SK-MEL-5 (cell line): ENCODE results near the gene BMF. TPM values are rescaled to one million over a fixed set of nuclear protein-coding genes. Genes with fewer than 3 reads are reported as not detected.
A peak's percentile ranks its signal among the peaks of the same experiment; 100 is the strongest.

Experiments used
- DNase-seq: peaks from one replicate; pipeline ENCODE4 v3.0.0-alpha.2; 2016; ENCODE audit warnings: low read depth, low spot score
- in situ Hi-C: cut with HindIII; loops from 2 replicates; pipeline ENCODE4 v1.10.0; 2016; ENCODE audit warnings: low sequenced_read_pairs, high pct_unique_total_duplicates, low pct_unique_long_range_greater_than_20kb
- total RNA-seq: library from RNA; depleted of rRNA; stranded (reverse); fragments of >200 nt; shearing (Covaris generic); gene quantifications from 2 replicates; pipeline ENCODE4 v1.2.3, GENCODE V29; 2014; rRNA removed

Gene BMF
- total RNA-seq, 1 experiment from 2014 or later, result 7.8 TPM

DNA sequence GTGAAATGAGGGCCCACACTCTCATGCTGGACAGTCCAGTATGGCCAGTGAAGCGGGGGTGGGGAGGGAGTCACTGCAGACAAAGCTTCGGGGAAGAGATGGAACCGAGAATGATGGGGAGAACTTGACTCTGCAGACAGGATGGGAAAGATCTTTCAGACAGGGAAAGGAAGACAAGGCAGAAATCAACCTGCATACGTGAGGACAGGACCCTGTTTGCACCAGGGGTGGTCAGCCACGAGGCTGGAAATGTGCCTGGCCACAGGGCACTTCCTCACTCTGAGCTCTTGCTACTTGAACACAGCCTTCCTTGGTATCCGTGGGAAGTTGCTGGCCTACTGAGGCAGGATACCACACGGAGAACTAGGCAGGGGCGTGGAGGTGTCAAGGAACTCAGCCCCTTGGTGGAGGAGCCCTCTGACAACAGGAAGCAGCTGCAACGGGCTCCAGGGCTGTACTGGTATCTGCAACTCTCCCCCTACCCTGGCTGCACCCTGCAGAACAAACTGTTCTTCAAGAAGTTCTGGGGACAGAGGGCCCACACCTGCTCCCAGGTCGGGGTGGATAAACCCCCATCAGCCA is 60.4 kb downstream of the BMF start:
- DNase-seq, result no peak
- in situ Hi-C loops, result no loop called here

DNA sequence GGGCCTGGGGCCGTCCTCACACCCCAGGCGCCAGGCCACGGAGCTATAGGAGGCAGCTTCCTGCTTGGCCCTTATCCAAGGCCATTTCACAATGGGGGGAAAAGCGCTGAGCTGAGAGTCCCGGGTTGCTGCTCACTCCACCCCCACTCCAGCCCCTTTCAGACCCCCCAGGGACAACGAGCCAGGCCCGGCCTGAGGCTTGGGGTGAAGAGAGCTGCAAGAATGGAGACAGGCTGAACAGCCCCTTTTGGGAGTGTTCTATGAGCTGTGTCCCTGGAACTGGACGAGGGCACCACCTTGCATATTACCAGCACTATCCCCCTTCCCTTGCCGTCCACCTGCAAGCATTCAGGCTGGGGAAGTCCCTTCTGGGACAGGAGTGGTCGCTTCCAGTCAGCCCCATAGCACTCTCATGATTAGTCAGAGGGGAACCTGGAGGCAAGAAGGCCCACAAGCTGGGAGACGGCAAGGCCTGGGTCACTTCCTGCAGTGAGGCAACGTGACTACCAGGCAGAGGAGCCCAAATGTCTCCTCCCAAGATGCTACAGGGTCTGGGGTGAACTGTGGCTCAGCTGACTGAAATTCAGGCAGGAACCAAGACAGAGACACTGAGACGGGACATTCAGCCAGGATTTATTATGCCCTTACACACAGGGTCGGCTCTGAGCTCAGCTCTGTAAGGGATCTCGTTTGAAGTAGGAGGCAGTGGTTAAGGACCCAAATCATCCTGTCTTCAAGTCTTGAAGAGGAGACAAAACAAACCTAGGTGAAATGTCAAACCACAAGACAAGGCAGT is 61.1 kb downstream of the BMF start:
- no peak for DNase-seq
- in situ Hi-C loops, result no loop called here

DNA sequence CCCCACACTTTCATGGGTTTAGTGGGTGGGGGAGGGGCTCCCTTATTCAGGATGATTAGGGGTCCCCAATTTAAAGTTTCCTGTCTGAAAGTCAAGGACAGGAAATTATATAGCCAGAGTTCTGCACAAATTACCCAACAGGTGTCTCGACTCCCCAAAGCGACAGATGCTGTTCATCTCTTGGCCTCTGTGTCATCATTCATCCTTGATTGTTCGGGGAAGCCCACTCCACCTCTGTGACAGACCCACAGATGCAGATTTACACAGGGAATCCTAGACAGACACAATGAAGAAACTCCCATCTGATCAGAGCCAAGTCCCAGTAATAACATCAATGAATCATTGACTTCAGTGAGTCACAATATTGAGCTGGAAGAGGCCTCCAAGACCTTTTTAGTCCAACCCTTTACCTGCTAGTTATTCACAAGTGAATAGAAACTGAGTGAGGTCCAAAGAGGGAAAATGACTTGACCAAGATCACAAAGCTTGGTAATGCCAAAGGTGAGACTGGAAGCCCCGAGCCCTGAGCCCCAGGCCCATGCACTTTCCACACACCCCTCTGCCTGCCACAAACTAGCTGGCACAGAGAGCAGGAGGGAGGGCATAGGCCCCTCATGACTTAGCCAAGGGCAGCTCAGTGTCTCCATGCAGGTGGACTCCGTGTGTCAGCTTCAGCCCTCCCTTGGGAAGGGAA is 61.8 kb downstream of the BMF start:
- in situ Hi-C loops, result no loop called here
- no peak for DNase-seq

DNA sequence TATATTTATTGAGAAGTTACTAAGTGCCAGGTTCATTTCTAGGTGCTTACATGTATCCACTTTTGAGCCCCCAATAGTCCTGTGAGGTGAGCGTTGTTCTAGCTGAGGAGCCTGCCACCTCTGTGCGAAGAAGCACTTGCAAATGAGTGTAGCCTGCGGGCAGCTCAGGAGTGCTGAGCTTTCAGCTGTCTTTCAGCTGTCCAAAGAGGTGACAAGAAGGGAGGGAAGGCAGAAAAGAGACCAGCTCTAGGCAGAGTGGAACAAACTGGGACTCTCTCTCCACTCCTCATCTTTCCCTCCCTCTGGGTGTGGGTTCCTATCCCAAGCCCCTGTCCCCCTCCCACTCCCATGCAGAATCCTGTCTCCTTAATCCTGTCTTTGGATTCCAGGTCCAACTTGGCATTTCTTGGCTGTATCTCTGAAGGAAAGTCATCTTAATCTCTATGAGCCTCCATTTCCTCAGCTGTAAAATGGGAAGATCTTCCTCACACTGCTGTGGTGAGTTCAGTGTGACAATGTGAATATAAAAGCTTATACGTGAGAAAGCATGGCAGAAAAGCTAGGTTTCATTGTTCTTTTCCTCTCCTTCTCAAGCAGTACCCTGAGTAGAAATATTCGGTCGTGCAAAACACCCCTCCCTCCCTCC is 63.0 kb downstream of the BMF start:
- DNase-seq, result no peak
- in situ Hi-C loops, result no loop called here

- in situ Hi-C loops, result no loop called here
- DNase-seq, result peak; percentile 83
These were observed 63.7 kb downstream of the BMF start for GRCh38 chr15:40044717-40045571.

DNA sequence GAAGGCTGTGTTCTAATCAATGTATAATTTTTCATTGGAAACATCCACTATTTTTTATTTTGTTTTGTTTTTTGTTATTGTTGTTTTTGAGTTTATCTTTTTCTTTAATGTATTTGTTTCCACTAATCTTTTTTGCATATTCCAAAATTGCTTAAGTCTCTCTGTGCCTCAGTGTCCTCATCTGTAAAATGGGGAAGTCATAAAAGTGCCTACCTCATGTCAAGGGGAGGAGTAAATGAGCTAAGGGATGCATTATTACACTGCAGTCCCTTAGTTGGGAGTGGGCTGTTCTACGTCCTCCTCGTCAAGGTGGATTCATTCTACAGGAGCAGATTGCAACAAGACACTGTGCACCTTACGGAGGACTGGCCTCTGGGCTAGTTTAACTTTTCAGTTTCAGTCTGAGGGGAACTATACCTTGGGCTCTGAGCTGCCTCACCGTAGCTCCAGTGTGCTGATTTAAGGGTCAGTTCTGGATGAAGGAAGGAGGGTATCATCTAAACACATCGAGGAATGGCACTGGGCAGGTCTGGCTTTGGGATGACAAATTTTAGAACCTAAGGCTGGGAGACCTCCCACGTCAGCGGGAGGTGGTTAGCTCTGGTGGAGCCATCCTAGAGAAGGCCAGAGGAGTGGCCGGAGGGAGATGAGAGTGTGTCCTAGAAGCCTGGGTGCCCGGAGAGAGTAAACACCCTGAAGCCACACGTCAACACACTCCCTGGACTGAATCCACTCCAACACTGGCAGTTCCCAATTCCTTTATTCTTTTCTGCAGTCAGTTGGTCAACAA is 64.6 kb downstream of the BMF start:
- in situ Hi-C loops, result no loop called here
- no peak for DNase-seq

GRCh38 chr15:40042791-40043320 is 65.8 kb downstream of the BMF start:
- in situ Hi-C loops, result no loop called here
- DNase-seq, result no peak

DNA sequence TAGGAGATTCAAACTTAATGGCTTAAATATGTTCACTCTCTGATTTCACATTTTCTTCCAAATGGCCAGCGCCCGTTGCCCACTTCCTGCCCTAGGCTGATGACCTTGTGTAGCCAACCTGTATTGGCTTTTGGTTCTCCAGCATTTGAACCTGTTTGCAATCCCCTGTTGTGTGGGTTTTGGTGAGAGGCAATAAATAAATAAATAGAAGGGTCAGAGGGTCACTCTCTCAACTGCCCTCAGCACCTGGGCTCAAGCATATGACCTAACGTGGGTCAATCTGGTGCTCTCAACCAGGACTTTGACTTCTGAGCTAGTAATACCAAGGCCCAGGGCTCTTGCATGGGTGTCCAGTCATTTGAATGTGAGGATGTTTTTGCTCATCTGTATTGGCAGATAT is 67.9 kb downstream of the BMF start:
- in situ Hi-C loops, result no loop called here
- DNase-seq, result no peak

DNA sequence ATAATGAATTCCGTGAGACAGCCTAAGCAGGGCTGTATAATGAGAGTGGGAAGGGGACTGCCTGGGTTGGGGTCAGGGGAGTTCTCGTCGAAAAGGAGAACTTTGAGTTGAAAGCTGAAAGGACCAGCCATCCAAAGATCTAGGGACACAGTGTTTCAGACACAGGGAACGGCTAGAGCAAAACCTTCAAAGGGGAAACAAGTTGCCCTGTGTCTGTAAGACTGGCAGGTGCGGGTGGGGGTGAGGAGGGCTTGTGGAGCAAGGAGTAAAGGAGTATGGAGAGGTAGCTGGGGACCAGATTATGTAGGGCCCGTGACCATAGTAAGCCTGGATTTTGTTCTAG is 68.4 kb downstream of the BMF start:
- in situ Hi-C loops, result no loop called here
- DNase-seq, result no peak

DNA sequence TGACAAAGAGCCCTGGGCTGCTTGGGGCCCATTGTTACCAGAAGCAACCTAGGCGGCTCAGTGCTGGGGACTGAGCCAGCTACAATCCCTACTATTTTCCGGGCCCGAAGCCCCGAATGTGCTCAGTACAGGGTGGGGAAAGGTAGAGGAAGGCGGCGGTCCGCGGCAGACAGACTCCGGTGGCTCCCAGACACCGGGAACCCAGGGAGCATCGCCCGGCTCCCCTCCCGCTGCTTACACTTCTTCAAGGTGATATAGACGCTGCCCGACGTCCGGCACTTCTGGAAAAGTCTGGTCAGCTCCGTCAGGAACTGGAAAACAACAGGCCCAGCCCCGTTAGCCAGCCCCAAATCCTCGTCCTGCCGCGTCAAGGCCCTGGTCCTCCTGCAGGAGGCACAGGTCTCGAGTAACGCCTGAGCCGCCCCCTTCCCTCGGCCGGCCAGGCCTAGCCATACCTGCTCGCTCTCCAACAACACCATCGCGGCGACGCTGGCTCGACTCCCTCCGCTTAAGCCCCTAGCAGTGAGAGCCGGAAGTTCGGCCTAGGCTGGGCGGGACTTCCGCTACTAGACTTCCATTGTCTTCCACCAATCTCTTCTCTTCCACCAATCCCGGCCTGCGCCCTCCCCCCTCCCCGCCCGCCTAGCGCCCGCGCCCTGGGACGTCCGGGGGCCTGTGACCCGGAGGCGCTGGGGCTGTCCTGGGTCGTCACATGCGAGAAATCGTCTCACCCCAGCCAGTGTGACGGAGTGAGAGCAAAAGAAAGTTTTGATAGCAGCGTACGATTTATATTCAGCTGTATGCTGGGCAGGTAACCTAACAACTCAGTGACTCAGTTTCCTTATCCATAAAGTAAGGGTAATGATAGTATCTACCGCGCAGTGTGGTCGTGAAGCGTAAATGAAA is 69.8 kb downstream of the BMF start, which contains the start of gene SRP14:
SRP14 (minus strand) TSS at position 544 of the 906 bp plus-strand sequence; CDS start at position 479, 65 bp downstream.
- DNase-seq, result peak; percentile 91
- in situ Hi-C loops, result no loop called here

DNA sequence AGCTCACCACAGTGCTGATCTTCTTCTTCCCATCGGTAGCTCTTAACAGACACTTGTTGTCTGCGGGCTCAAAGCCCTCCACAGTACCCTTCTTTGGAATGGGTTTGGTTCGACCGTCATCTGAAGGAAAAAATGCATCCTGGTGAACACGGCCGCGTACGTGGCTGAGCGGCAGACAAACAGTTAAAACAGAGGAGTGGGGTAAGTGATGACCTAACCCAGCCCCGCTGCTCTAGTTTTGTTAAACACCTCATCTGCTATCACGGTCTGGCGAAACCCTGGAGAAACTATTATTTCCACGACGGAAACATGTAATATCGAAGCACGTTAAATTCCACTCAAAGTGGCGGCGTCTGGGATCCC is 70.4 kb downstream of the BMF start:
- in situ Hi-C loops, result no loop called here
- DNase-seq, result no peak

Other genes starting within 250 kb of the BMF start
- 5.3 and 6.3 TPM in 2 replicates for gene GPR176, start 188.6 kb downstream of the BMF start, total RNA-seq
- 68.1 and 71.2 TPM in 2 replicates for gene EIF2AK4, start 174.8 kb downstream of the BMF start, total RNA-seq
- gene SRP14, start 69.7 kb downstream of the BMF start, total RNA-seq, result 360 and 428 TPM in 2 replicates
- gene BUB1B, start 52.2 kb upstream of the BMF start, total RNA-seq, result 34.6 and 36.9 TPM in 2 replicates
- not detected in 2 replicates for gene PAK6, start 130.2 kb upstream of the BMF start, total RNA-seq
- gene ANKRD63, start 174.2 kb upstream of the BMF start, total RNA-seq, result 0.16 and 0.29 TPM in 2 replicates
- gene PLCB2, start 199.1 kb upstream of the BMF start, total RNA-seq, result 1.9 and 3.2 TPM in 2 replicates
- gene INAFM2, start 214.8 kb upstream of the BMF start, total RNA-seq, result 11.5 and 12.3 TPM in 2 replicates
- 5.0 and 5.5 TPM in 2 replicates for gene CCDC9B, start 232.1 kb upstream of the BMF start, total RNA-seq
- gene PHGR1, start 242.2 kb upstream of the BMF start, total RNA-seq, result not detected in 2 replicates
- 0.34 and 0.80 TPM in 2 replicates for gene DISP2, start 249.3 kb upstream of the BMF start, total RNA-seq